Measurements from ENCODE around the gene TULP4.
"Not testable (repeated sequence)": the region's sequence is repeated elsewhere in the genome, so short reads cannot be mapped to it uniquely, and the experiment has no call there.

The TULP4 gene

GRCh38 chr6:158366363-158366762 lies 54.1 kb downstream of the TULP4 start:
- DNase-seq, result no peak

DNA sequence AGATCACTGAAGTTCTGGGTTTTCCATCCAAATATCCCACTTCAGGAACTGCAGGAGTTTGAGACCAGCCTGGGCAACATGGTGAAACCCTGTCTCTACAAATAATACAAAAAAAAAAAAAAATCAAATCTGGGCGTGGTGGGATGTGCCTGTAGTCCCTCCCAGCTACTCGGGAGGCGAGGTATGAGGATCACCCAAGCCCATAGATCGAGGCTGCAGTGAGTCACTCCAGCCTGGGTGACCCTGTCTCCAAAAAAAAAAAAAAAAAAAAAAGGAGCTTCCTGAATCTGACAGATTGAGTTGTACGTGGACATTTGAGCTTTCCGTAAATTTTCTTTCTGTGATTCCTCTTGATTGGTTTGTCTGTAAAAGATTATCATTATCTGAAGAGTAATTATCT lies 55.6 kb downstream of the TULP4 start:
- no peak for DNase-seq

DNA sequence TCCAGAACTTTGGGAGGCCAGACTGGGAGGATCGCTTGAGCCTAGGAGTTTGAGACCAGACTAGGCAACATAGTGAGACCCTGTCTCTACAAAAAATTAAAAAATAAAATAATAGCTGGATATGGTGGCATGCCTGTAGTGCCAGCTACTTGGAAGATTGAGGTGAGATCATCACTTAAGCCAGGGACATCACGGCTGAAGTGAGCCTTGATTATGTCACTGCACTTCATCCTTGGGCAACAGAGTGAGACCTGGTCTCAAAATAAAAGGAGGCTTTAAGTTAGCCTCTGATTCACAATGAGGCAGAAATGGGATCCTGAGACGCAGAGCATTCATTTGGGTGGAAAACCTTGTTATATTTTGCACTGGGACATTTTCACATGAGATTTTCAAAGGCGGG lies 57.0 kb downstream of the TULP4 start:
- DNase-seq, result no peak

DNA sequence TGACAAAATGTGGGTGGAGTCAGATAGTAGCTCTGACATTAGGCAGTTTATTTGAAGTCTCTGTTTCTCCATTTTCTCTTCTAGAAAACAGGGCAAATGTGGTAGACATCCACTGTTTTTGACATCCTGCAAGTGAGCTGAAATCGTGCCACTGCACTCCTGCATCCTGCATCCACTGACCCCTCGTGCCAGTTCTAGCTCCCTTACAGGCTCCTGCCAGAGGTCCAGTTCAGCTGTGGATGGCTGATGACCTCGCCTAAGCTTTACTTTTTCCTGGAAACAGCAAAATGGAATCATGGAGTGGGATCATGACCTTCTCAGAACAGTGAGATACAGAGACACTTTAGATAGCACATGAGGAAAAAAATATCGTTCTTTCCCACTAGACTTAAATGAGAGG lies 58.5 kb downstream of the TULP4 start:
- DNase-seq, result no peak

GRCh38 chr6:158371261-158371660 lies 59.0 kb downstream of the TULP4 start:
- no peak for DNase-seq

GRCh38 chr6:158372574-158372973 lies 60.3 kb downstream of the TULP4 start:
- DNase-seq, result no peak

DNA sequence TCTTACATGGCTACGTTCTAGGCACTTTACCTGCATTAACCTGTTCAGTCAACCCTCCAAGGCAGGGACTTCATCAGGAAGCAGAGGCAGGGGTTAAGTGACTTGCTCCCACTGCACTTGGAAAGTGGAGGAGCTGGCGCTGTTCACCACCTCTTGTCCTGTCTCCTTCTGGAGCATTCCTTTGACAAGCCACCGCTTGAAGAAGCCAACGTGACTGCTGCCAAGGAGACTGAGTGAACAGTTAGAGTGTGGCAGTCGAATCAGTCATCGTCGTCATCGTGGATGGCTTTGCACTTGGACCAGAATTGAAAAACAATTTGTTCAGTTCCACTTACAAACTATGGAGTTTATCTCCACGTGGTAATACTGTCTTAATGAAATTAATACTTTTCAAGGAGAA lies 60.9 kb downstream of the TULP4 start:
- no peak for DNase-seq

- DNase-seq, result no peak
These were observed 61.8 kb downstream of the TULP4 start for GRCh38 chr6:158374020-158374419.

DNA sequence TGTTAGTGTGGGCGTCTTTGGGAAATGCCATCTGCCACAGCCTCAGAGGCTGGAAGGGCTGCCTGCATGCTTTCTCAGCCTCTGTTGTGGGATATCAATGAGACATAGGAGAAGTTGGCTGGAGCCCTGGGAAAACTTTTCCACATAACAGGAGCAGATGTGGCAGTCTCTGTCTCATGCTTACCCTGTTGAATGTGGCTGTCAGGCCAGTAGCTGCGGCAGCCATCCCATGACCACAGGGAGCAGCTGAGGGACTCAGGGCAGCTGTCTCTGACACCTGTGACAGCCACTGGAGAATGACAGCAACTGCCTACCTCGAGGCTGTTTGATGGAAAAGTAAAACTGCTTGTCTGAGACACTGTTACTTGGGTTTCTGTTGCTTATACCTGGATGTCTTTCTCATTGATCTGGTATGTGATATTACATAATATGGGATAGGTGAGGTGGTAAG lies 64.4 kb downstream of the TULP4 start:
- no peak for DNase-seq

DNA sequence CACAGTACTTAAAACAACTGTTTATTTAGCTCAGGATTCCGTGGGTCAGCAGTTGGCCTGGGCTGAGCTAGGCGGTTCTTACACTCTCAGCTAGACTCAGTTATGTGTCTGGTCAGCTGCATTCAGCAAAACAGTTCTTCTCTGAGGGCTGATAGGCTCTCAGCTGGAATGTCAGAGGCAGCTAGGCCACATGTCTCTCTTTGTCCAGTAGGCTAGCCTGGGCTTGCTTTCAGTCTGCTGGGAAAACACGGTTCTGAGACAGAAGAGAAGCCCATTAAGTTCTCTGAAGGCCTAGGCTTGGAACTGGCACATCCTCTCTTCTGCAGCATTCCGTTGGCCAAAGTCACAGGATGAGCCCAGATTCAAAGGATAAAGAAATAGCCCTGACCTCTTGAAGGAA lies 65.6 kb downstream of the TULP4 start:
- DNase-seq, result no peak

DNA sequence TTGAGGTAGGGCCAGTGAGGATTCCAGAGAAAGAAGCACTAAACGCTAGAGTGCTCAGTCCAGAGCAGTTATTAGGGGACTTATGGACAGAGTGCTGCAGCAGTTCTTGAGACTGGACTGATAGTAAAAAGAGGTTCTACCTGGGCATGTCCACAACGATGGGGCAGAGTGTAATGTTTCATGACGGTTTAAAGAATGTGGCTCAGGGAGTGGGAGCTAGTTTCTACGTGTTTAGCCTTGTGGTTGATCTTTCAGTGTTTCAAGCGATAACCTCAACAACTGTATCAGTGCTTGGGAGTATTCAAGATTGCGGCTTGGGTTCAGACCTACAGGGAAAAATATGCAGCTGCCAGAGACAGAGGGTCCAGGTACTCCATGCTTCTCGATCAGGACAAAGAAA lies 67.1 kb downstream of the TULP4 start:
- DNase-seq, result no peak

- no peak for DNase-seq
These were observed 68.9 kb downstream of the TULP4 start for GRCh38 chr6:158381214-158381613.

DNA sequence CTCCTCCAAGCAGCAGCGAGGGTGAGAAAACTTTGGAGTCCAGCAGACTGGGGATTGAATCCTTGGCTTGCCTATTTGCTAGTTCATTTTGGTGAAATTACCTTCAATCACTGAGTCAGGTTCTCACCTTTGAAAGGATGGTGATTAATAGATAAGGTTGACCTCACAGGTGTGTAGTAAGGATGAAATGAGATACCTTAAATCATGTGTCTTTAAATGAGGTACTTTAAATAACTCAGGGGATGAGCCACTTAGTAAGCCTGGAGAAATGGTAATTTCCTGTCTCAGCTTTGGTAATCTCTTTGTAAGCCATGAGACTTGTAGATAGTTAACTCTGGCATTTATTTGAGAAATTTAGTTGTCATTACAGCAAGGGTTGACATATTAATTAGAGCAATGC lies 70.2 kb downstream of the TULP4 start:
- DNase-seq, result no peak

DNA sequence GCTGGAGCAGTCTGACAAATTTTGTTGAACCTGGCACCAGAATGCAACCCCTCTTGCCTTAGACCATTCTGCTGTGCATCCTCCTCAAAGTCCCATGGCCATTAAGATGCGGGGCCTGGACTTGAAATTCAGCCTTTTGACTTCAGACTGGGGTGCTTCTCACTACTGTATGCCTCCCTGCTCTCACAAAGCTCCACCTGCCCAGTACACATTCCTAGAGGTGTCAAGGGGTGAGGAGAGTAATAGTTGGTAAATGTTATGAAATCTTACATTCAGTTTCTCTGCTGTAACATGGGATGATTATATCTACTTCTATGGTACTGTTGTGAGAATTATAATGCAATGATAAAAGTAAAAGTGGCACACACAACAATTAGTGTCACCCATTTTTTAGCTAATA lies 70.8 kb downstream of the TULP4 start:
- DNase-seq, result no peak

DNA sequence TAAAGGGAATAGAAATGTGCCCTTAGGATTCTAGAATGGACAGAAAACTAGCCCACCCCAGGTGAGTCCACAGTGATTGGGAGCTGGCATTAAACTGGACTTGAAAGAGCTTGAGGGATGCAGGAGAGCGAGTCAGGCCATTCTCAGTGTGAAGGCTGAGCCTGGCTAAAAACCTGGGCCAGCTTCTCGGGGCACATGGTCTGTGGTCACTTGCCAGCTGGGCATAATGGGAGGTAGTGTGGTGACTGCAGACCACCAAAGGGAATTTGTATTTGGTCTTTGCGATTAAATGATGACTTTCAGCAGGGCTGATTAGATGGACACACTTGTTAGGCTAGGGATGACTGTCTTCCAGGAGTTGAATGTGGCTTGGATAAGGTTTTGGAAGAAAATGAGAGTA lies 71.3 kb downstream of the TULP4 start:
- DNase-seq, result no peak

- no peak for DNase-seq
These were observed 72.4 kb downstream of the TULP4 start for GRCh38 chr6:158384671-158385110.

DNA sequence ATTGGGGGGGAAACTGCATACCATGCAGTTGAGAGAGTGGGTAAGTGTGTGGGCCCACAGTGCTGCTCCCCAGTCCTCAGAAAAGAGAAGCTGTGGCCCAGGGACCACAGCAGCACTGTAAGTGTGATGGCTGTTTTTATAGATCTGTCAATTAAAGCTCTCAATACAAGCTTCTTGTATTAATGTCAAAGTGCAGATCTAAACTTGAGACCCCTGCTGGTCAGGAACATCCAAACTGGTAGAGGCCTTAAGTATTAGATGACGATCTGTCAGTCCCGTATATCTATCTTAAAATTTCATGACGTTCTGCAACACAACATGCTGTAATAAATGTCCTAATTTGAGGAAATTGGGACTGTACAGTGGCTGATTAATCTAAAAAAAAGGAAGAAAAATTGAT lies 74.8 kb downstream of the TULP4 start:
- DNase-seq, result no peak

DNA sequence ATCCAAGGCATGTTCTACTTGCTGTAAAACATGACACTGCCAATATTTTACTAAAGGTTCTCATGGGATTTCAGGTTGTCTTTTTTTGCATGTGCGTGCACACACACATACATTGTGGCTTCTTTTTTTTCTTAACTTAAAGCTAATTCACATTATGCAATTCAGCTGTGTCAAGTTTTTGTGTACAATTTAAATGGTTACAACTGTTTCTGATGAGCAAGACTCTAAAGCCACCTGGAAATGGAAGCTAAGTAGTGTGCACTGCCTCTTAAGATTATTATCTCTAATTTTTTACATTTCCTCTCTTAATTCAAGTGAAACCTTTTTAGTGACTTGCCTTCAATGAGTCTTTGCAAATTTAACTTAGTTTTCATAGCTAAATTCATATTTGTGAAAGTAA lies 75.3 kb downstream of the TULP4 start:
- DNase-seq, result no peak

DNA sequence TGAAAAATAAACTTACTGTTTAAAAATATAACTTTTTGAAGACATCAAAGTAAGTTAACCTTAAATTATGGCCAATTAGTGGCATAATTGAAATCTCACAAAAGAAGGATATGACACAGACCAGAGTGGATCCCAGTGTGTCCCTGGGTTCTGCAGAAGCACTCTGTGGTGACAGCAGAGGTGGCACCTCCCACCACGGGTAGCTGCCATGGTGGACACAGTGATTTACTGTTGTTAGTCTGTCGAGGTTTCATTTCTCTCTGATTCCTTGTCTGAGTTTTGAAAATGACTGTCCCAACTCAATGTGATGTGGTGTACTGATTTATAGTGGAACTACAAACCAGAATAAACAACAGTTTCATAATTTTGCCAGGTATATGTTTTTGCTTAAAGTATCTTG lies 76.5 kb downstream of the TULP4 start:
- DNase-seq, result no peak

- no peak for DNase-seq
These were observed 77.1 kb downstream of the TULP4 start for GRCh38 chr6:158389193-158389919.

- DNase-seq, result no peak
These were observed 79.0 kb downstream of the TULP4 start for GRCh38 chr6:158391276-158391675.

GRCh38 chr6:158391977-158392376 lies 79.7 kb downstream of the TULP4 start:
- not testable (repeated sequence) for DNase-seq

- DNase-seq, result no peak
These were observed 83.9 kb downstream of the TULP4 start for GRCh38 chr6:158396136-158396535.

- DNase-seq, result no peak
These were observed 85.3 kb downstream of the TULP4 start for GRCh38 chr6:158397578-158397977.

DNA sequence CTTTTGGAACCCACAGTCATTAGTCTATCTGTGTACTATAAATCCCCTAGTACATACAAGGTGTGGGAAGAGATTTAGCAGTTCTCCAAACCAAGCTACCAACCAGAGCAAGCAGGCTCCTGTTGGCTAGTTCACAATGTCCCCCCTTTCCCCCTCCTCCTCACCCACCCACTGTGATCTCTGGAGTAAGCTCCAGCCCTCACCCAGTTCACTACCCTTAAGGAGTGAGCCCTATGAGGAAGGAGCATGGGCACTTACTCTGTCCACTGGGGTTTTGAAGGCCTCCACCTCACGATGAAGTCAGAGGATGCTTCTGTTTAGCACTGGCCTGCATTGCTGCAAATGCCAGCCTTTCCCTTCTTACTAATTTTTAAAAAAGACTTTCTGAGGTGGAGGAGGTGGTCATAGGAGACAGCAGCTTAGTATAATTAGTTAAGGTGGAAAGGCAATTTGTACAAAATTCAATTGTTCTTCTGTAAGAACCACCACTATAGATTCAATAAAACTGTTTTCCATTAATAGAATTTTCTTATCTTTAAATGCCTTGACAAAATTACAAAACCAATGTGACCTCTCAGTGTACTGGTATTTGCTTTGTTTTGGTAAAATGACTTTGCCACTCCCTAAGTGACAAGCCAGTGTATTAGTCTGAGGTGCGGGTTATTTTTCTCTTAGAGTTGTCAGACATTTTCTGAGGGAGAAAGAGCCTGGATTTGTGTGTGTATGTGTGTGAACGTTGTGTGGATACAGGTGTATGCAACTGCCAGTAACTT lies 86.2 kb downstream of the TULP4 start:
- DNase-seq, result no peak
